Liver (tissue), 9 donors: Measurements from ENCODE around the gene FLRT2. TPM values are rescaled to one million over a fixed set of nuclear protein-coding genes. Genes with fewer than 3 reads are reported as not detected.

ENCODE experiments used
- DNase-seq: peaks from one replicate; pipeline ENCODE4 v3.0.0-alpha.2; 2017; ENCODE audit warnings: low spot score
- H3K27ac ChIP-seq, 2 donors: one replicate each; pipeline ENCODE4 v1.7.0; 2013; ENCODE audit warnings: inconsistent platforms in 2 of 2, low read length in 2 of 2, control low read depth in 1 of 2, low read depth in 1 of 2, mild to moderate bottlenecking in 1 of 2
- H3K27me3 ChIP-seq, 4 donors: one replicate each; pipeline versions ENCODE4 v1.6.1 to v1.7.0; 2013; ENCODE audit warnings: low read length in 3 of 4, inconsistent platforms in 1 of 4, mild to moderate bottlenecking in 1 of 4, moderate library complexity in 1 of 4; ENCODE audit not compliant: control insufficient read depth in 4 of 4, insufficient read depth in 4 of 4
- H3K36me3 ChIP-seq, 4 donors: one replicate each; pipeline versions ENCODE4 v1.6.1 to v1.7.0; 2013; ENCODE audit warnings: low read length in 3 of 4, mild to moderate bottlenecking in 3 of 4, low read depth in 1 of 4, moderate library complexity in 1 of 4; ENCODE audit not compliant: control insufficient read depth in 4 of 4, insufficient read depth in 3 of 4
- H3K4me1 ChIP-seq, 4 donors: one replicate each; pipeline versions ENCODE4 v1.6.1 to v1.7.0; 2013; ENCODE audit warnings: low read length in 3 of 4, mild to moderate bottlenecking in 3 of 4, moderate library complexity in 1 of 4; ENCODE audit not compliant: control insufficient read depth in 4 of 4, insufficient read depth in 4 of 4
- H3K4me3 ChIP-seq, 3 donors: one replicate each; pipeline versions ENCODE4 v1.6.1 to v1.7.0; 2013; ENCODE audit warnings: low read length in 3 of 3, control low read depth in 1 of 3, low read depth in 1 of 3, mild to moderate bottlenecking in 1 of 3
- H3K9ac ChIP-seq, 2 donors: one replicate each; pipeline ENCODE4 v1.7.0; 2013; ENCODE audit warnings: low read length in 2 of 2, mild to moderate bottlenecking in 2 of 2, moderate library complexity in 2 of 2, control low read depth in 1 of 2, low read depth in 1 of 2
- H3K9me3 ChIP-seq, 4 donors: one replicate each; pipeline versions ENCODE4 v1.6.1 to v1.7.0; 2013; ENCODE audit warnings: low read length in 3 of 4; ENCODE audit not compliant: control insufficient read depth in 4 of 4
- ATF3 ChIP-seq: IDR thresholded peaks from 2 replicates; pipeline ENCODE4 v1.6.1; 2016; ENCODE audit warnings: antibody characterized with exemption
- CTCF ChIP-seq: fragments of 150-350 bp; IDR thresholded peaks from 2 replicates; pipeline ENCODE4 v1.5.1; 2017; ENCODE audit warnings: improper control_type of control experiment, low read depth, low read length; ENCODE audit not compliant: missing input control
- FOXA1 ChIP-seq: IDR thresholded peaks from 2 replicates; pipeline ENCODE4 v1.6.1; 2016; ENCODE audit warnings: antibody characterized with exemption
- FOXA2 ChIP-seq: IDR thresholded peaks from 2 replicates; pipeline ENCODE4 v1.6.1; 2016; ENCODE audit warnings: antibody characterized with exemption
- GABPA ChIP-seq, 2 donors: IDR thresholded peaks in 1 of 2; conservative IDR thresholded peaks in 1 of 2; 2 replicates each; pipeline ENCODE4 v1.6.1; 2016; ENCODE audit warnings: antibody characterized with exemption in 2 of 2, mild to moderate bottlenecking in 1 of 2, moderate library complexity in 1 of 2
- HNF4A ChIP-seq, 2 donors: conservative IDR thresholded peaks; 2 replicates each; pipeline ENCODE4 v1.6.1; 2016; ENCODE audit warnings: antibody characterized with exemption in 2 of 2, mild to moderate bottlenecking in 2 of 2
- HNF4G ChIP-seq: IDR thresholded peaks from 2 replicates; pipeline ENCODE4 v1.6.1; 2016; ENCODE audit warnings: antibody characterized with exemption
- JUND ChIP-seq, 2 donors: IDR thresholded peaks; 2 replicates each; pipeline ENCODE4 v1.6.1; 2016; ENCODE audit warnings: antibody characterized with exemption in 2 of 2
- MAX ChIP-seq: IDR thresholded peaks from 2 replicates; pipeline ENCODE4 v1.6.1; 2016; ENCODE audit warnings: antibody characterized with exemption
- REST ChIP-seq: IDR thresholded peaks from 2 replicates; pipeline ENCODE4 v1.6.1; 2016; ENCODE audit warnings: antibody characterized with exemption, mild to moderate bottlenecking
- SP1 ChIP-seq: IDR thresholded peaks from 2 replicates; pipeline ENCODE4 v1.6.1; 2018; ENCODE audit warnings: antibody characterized with exemption, mild to moderate bottlenecking
- WGBS: extraction: QIAGEN DNeasy Blood & Tissue Kit; methylation state at CpG from one replicate; pipeline ENCODE4 v1.1.7; 2013; 5-methylcytosine and 5-hydroxymethylcytosine counted together
- polyA plus RNA-seq, 2 donors: library from polyadenylated mRNA; stranded (reverse) in 1 of 2; unstranded in 1 of 2; fragments of 200-250 nt in 1 of 2; fragments of >200 nt in 1 of 2; fragmentation: Nextera tagmentation in 1 of 2; extraction: Ambion mirVana in 1 of 2; gene quantifications; one replicate each; pipeline versions ENCODE4 v1.2.1 to v1.2.3, GENCODE V29; 2013 to 2015
- total RNA-seq, 2 donors: library from RNA; depleted of rRNA; stranded (reverse); fragments of >200 nt; gene quantifications; one replicate each; pipeline ENCODE4 v1.2.3, GENCODE V29; 2014
- donor health status: healthy.
- donor health status: healthy.
- donor health status: healthy.
- donor health status: healthy.
- donor health status: healthy.

The FLRT2 gene
- total and polyA plus RNA-seq, 4 donors: 0.90 to 8.2 (median 1.8) TPM

- TF ChIP-seq REST (no peak), HNF4A (conservative IDR thresholded peaks at IDR 0.05) (no peak), HNF4G (no peak), ATF3 (no peak)
Measured at GRCh38 chr14:85602345-85602744, 72.4 kb downstream of the FLRT2 start (continued).

- Histone ChIP-seq H3K36me3 (no peaks in the 10 kb centered on the region), H3K4me3 (no peak overlapping the region), H3K9ac (no peak overlapping the region), H3K27ac (no peak overlapping the region), H3K27me3 (no peaks in the 10 kb centered on the region), H3K4me1 (no peaks in the 10 kb centered on the region), H3K9me3 (no peaks in the 10 kb centered on the region)
- TF ChIP-seq FOXA1: no peak
- no peak for TF ChIP-seq SP1
- TF ChIP-seq CTCF: no peak
- no peak for TF ChIP-seq GABPA (IDR thresholded peaks at IDR 0.05 in 1 of 2, conservative IDR thresholded peaks at IDR 0.05 in 1 of 2)
- TF ChIP-seq JUND (IDR thresholded peaks at IDR 0.05): no peak
- no peak for TF ChIP-seq FOXA2
- no peak for DNase-seq
- WGBS: 85% methylated on average over 4 of the region's 4 CpGs
Measured at GRCh38 chr14:85604021-85604420, 74.1 kb downstream of the FLRT2 start.

- Histone ChIP-seq H3K4me3 (no peak overlapping the region), H3K9ac (no peak overlapping the region), H3K27ac (no peak overlapping the region), H3K27me3 (no peaks in the 10 kb centered on the region), H3K36me3 (no peaks in the 10 kb centered on the region), H3K9me3 (no peaks in the 10 kb centered on the region), H3K4me1 (no peaks in the 10 kb centered on the region)
- WGBS: 58% methylated on average over 2 of the region's 2 CpGs
- no peak for TF ChIP-seq FOXA1
- TF ChIP-seq GABPA (IDR thresholded peaks at IDR 0.05 in 1 of 2, conservative IDR thresholded peaks at IDR 0.05 in 1 of 2): no peak
- no peak for TF ChIP-seq MAX
- TF ChIP-seq FOXA2: no peak
- no peak for DNase-seq
Measured at GRCh38 chr14:85604714-85605113, 74.8 kb downstream of the FLRT2 start.
